SIG-M5 (cell line): ENCODE measurements around the gene GSTCD.
"Not testable (repeated sequence)": the region's sequence is repeated elsewhere in the genome, so short reads cannot be mapped to it uniquely, and the experiment has no call there.

Experiments
- DNase-seq: peaks from one replicate; lab custom pipeline; 2025; lab: John Stamatoyannopoulos, UW

GSTCD gene

DNA sequence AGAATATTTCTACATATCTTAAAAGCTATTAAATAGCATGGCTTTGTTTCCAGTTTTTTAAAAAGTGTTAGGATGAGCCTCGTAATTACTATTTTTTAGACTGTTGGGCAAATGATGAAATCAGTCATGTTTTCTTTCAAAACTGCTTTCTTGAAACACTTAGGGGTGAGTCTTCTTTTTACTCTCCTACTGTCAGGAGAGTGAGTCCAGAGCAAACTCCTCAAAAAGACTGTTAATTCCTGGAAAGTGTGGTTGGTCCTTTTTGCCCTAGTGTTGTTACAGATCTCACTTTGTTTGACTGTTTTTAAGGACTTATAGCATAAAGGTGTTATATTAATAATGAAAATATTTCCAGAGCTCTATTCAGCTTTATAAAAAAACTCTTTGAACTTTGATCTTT lies 6.3 kb downstream of the GSTCD start:
- no peak for DNase-seq

DNA sequence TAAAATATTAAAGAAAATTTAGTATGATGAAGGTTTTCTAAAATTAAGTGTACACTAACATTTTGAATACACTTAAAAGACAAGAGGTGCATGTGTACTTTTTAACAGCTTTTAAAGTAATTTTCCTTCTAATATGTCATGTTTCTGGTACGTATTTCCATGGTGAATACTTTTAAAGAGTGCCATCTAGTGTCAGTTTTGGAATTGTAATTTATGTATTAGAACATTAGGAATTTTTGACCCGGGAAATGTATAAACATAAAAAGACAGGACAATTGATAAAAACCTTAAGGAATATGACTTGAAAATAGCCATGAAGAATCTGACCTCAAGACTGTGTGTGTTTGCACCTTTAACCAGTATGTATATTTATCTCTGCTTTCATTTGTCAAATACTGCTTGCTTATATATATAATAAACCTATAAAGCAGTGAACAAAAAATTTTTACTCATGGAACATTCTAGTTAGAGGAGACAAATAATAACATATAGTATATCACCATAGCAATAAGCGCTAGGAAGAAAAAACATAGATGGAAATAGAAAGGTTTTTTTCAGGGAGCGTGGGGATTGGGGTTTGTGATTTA lies 7.2 kb downstream of the GSTCD start:
- DNase-seq: no peak

DNA sequence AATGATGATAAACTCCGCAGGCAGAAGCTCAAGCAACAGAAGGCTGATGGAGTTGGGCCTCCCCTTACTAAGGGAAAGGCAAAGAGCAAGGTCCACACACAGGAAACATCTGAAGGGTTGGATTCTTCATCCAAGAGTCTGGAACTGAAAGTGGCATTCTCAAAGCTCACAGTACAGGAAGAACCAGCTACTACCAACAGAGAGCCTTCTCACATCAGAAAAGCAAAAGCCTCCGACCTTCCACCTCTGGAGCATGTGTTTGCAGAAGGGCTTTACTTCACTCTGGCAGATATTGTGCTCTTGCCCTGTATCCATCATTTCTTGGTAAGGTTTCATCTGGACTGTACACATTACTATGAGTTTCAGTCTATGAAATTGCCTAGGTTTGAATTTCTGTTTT lies 10.6 kb downstream of the GSTCD start:
- DNase-seq: no peak

DNA sequence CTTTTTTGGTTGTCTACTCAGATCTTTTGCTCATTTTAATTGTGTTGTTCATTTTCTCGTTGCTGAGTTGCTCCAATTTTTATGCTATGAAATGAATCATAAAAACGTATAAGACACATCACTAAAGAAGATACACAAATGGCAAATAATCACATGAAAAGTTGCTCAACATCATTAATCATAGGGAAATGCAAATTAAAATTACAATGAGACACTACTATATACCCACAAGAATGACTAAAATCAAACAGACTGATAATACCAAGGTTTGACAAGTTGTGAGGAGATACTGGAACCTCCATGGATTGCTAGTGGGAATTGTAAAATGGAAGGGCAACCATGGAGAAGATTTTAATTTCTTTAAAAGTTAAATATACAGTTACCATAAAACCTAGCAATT lies 17.0 kb downstream of the GSTCD start:
- DNase-seq: no peak

DNA sequence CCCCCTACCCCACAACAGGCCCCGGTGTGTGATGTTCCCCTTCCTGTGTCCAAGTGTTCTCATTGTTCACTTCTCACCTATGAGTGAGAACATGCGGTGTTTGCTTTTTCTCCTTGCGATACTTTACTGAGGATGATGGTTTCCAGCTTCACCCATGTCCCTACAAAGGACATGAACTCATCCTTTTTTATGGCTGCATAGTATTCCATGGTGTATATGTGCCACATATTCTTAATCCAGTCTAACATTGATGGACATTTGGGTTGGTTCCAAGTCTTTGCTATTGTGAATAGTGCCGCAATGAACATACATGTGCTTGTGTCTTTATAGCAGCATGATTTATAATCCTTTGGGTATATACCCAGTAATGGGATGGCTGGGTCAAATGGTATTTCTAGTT lies 21.3 kb downstream of the GSTCD start:
- not testable (repeated sequence) for DNase-seq

DNA sequence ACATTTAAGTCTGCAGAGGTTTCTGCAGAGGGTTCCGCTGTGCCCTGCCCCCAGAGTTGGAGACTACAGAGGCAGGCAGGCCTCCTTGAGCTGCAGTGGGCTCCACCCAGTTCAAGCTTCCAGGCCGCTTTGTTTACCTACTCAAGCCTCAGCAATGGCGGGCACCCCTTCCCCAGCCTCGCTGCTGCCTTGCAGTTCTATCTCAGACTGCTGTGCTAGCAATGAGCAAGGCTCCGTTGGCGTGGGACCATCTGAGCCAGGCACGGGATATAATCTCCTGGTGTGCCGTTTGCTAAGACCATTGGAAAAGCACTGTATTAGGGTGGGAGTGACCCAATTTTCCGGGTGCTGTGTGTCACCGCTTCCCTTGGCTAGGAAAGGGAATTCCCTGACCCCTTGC lies 26.6 kb downstream of the GSTCD start:
- not testable (repeated sequence) for DNase-seq

DNA sequence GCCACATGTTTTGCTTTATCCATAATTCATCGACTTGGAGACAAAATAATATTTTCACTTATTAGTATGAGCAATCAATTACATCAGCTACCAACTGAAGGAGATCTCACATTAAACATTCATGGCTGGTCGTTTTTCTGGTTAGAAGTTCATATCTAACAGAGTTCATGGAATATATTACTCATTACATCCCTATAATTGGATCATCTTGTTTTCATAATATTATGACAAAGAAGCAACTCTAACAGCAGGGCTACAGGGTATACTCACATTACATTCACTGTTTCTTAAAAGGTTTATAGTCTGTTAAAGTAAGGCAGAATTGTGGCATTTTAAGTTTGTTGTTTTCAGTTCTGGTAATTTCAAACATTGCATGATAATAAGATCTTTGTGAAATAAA lies 33.0 kb downstream of the GSTCD start:
- DNase-seq: no peak

DNA sequence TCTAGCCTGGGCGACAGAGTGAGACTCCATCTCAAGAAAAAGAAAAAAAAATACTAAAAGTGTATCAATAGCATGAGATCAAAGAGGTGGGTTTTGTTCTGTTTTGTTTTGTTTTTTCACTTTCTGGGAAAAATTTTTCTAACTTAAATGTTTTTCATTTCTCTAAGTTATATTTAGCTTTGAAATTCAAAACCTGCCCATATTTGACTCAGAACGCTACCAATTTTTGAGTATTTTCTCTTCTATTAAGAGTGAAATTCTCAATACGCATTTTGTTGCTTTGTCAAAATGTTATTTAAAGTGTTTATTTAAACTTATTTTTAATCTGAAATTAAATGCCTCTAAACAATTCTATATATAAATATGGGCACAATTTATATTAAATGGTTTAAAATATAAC lies 39.6 kb downstream of the GSTCD start:
- DNase-seq: no peak

DNA sequence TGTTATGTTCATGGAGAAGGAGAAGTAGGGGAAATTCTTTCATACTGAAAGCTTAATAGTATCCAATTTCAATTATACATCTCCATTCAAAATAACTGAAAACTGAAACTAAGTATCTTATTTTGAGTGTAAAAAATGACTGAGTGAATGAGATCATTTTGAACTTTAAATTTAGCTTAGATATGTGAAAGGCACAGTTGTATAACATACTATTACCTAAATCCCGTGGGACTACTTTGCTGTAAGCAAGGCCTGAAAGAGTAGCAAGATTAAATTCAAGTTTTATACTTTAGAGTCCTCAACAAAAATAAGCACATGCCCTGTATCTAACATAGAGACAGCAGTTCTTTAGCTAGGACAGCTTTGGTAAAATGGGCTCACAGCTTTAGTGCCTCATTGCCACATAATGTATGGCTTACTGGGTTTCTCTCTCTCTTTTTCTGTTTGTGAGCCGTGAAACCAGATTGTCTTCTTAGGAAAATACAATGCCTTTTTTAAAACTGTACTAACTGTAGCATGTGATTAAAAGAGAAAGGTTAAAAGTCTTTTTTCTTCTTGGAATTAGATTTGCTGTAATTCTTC lies 43.2 kb downstream of the GSTCD start:
- DNase-seq: no peak

DNA sequence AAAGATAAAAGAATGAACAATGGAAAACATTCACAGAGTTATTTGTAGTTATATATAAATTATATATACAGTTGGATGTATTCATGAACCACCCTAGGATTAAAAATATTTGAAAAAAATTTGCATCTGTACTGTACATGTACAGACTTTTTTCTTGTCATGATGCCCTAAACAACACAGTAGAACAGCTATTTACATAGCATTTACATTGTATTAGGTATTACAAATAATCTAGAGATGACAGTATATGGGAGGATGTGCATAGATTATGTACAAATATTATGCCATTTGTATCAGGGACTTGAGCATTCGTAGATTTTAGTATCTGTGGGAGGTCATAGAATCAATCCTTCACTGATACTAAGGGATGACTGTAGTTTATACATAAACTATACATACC lies 44.8 kb downstream of the GSTCD start:
- no peak for DNase-seq

DNA sequence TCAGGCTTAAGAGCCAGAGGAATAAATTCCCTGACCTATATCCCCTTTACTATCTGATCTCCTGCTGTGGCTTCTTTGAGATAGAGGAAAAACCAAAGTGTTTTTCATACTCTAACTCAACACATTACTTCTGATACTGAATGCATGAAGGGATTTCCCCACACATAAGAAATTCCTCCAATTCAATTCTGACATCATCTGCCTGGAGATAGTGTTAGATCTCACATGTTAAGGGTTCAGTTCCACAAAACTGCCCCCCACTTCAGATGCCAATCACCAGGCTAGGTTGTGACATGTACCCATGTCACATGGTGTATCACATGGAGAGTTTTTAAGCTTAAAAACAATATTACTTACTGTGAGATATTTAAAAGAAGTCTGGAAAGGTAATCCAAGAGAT lies 46.8 kb downstream of the GSTCD start:
- no peak for DNase-seq

DNA sequence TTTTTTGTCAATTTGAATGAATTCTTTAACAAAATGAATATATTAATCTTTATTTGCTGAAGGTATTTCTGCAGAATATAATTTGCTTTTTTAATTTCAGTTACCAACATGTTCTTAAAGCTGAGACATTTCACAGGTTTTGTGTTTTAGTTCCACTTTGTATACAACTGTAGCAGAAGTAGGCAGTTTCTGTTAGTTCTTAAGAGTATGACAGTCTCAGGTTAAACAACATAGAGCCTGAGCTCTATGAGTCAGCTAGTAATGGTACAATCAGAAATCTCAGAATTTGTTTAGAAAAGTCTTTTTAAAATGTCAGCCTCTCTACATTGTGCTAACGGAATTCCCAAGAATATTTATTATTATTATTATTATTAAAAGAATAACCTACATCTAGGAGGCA lies 50.4 kb downstream of the GSTCD start:
- no peak for DNase-seq

DNA sequence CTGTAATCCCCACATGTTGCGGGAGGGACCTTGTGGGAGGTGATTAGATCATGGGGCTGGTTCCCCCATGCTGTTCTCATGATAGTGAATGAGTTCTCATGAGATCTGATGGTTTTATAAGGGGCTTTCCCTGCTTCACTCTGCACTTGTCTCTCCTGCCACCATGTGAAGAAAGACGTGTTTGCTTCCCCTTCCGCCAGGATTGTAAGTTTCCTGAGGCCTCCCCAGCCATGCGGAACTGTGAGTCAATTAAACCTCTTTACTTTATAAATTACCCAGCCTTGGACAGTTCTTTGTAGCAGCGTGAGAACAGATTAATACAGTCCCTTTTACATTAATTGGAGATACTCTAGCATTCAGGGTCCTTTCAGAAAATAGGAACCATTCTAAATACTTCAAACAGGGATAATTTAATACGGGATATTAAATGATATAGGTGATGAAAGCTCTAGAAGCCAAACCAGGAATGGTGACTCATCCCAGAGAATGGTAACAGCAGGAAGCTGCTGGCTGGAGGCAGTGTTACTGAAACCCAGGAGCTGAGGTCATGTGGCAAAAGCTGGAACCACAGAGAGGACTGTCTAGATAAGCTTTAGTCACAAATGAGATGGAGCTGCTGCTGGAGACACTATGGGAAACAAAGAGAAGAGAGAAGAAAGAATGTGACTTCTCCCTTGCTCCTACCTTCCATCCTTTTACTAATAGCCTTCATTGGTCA lies 57.3 kb downstream of the GSTCD start:
- no peak for DNase-seq

DNA sequence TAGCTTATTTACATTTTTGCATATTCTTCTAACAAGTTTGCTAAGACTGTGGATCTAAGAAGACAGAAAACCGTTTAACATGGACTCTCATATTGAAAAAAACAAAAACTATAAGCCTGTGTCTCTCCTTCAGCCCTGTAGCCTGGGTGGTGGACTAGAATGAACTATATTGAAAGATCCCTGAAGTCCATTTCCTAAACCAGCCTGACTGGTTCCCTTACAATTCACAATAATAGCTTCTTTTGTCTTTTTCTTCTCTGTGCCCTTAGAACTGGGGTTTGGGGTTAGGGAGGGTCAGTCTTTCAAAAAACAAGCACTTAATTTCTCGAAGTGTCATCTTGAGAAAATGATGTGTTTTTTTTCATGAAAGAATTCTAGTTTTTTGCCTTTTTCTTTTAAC lies 59.0 kb downstream of the GSTCD start:
- DNase-seq: no peak

DNA sequence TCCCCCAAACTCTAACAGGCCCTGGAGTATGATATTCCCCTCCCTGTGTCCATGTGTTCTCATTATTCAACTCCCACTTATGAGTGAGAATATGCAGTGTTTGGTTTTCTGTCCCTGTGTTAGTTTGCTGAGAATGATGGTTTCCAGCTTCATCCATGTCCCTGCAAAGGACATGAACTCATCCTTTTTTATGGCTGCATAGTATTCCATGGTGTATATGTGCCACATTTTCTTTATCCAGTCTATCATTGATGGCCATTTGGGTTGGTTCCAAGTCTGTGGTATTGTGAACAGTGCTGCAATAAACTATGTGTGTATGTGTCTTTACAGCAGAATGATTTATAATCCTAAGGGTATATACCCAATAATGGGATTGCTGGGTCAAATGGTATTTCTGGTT lies 61.9 kb downstream of the GSTCD start:
- DNase-seq: not testable (repeated sequence)

DNA sequence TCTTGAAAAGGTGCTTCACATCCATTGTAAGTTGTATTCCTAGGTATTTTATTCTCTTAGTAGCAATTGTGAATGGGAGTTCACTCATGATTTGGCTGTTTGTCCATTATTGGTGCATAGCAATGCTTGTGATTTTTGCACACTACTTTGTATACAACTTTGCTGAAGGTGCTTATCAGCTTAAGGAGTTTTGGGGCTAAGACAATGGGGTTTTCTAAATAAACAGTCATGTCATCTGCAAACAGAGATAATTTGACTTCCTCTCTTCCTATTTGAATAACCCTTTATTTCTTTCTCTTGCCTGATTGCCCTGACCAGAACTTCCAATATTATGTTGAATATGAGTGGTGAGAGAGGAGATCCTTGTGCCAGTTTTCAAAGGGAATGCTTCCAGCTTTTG lies 63.5 kb downstream of the GSTCD start:
- not testable (repeated sequence) for DNase-seq

DNA sequence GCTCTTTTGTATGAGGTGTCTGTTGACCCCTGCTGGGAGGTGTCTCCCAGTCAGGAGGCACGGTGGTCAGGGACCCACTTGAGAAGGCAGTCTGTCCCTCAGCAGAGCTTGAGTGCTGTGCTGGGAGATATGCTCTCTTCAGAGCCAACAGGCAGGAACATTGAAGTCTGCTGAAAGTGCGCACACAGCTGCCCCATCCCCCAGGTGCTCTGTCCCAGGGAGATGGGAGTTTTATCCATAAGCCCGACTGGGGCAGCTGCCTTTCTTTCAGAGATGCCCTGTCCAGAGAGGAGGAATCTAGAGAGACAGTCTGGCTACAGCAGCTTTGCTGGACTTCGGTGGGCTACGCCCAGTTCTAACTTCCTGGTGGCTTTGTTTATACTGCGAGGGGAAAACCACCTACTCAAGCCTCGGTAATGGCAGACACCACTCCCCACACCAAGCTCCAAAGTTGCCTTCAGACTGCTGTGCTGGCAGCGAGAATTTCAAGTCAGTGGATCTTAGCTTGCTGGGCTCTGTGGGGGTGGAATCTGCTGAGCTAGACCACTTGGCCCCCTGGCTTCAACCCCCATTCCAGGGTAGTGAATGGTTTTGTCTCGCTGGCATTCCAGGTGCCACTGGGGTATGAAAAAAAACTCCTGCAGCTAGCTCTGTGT lies 67.3 kb downstream of the GSTCD start:
- not testable (repeated sequence) for DNase-seq

DNA sequence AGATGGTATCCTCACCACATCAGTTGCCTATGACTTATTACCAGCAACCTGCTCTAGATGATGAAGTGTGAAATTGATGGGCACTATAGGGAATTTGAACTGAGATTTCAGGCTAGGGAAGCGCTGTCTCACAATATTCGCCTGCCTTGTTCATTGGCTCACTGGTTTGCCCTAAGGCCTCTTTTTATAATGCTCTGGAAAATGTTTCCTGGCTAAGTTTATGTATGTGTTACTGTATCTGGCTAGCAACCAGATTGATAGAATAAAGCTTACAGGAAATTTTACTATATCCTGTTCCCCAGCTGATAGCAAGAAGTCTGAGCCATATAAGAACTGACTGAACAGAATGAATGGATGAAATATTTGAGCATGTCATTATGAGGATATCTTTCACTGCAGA lies 71.6 kb downstream of the GSTCD start:
- no peak for DNase-seq

DNA sequence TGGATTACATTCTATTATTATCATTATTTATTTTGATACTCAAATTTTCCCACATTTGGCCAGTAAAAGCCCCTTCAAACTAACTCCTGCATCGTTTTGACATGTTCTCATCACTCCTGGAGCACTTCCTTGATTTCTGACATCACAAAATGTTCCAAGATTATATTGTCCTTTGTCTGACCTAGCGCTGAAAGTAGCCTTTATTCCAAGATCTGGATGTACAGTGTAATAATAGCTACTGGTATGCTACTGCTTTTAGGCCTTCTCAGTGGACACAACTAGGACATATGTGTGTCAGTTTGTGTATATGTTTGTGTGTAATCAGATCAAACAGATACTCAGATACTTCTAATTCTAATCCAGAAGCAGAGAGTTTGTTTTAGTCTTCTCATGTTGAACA lies 76.2 kb downstream of the GSTCD start:
- DNase-seq: no peak

DNA sequence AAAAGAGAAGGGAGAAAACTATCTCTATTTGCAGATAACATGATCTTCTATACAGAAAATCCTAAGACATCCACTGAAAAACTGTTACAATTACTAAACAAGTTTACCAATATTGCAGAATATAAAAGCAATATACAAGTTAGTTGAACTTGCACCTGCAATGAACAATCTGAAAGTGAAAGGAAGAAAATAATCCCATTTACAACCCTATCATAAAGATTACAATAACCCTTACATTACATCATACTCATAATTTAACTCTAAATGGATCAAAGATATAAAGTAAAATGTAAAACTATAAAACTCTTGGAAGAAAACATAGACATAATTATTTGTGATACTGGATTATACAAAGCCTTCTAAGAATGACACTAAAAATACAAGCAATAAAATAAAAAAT lies 77.2 kb downstream of the GSTCD start:
- no peak for DNase-seq

DNA sequence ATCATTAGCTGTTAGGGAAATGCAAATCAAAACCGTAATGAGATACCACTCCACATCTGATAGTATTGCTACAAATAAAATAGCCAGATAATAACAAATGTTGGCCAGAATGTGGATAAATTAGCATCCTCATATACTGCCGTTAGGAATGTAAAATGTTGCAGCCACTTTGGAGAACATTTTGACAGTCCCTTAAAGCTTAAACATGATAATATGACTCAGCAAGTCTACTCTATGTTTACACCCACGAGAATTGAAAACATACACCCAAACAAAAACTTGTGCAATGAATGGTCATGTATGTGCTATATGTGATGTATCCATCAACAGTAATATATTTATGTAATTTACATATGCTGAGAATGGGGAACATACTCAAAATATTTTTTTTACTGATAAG lies 78.2 kb downstream of the GSTCD start:
- no peak for DNase-seq

DNA sequence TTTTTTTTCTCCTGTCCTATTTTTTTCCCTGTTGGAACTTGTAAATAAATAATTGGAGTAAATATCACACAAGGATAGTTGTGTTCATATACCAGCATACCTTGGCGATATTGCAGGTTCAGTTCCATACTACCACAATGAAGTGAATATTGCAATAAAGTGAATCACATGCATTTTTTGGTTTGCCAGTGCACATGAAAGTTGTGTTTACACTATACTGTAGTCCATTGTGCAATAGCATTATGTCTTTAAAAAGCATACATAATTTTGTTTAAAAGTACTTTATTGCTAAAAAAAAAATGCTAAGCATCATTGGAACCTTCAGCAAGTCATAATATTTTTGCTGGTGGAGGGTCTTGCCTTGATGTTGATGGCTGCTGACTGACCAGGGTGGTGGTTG lies 88.6 kb downstream of the GSTCD start:
- DNase-seq: no peak

DNA sequence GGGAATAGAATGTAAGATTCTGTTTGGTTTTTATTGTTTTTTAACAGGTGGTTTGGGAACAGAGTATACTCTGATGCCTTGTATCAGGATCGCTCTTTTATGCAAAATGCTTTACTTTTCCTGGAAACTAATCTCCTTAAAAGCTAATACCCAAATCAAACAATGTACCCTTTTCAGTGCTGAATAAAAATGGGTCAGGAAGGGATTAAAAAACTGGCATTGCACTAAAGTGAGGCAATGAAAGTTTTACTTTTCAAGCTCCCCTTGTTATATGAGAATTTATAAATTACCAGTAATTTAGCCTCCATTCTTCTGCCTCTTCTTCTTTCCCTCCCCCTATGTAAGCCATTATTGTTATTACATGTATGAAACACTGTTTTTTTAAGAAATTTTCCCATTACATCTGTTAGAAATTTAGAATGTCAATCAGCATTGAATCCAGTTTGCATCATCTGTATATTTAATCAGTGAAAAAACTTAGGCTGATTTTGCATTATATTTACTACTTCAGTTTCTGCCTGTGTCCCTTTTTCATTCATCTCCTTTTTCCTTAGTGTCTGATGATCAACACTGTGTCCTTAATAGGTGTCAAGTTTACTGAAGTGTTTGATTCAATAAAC lies 97.0 kb downstream of the GSTCD start:
- no peak for DNase-seq
